Activated CD4-positive, CD25-positive, alpha-beta regulatory T cell treated with anti-CD3 and anti-CD28 coated beads, Interleukin-2, amount 50 U/mL, for 24 hours (primary cell): ENCODE data around the gene GGTLC2.
"Not testable (repeated sequence)": the region's sequence is repeated elsewhere in the genome, so short reads cannot be mapped to it uniquely, and the experiment has no call there.

Experiments used
- ATAC-seq, 2 donors: fragments of 150-1000 bp; cut with Tn5 transposase; one replicate each; pipeline ENCODE4 v1.10.0; 2021; ENCODE audit warnings: mild to moderate bottlenecking in 1 of 2, moderate library complexity in 1 of 2

Gene GGTLC2

DNA sequence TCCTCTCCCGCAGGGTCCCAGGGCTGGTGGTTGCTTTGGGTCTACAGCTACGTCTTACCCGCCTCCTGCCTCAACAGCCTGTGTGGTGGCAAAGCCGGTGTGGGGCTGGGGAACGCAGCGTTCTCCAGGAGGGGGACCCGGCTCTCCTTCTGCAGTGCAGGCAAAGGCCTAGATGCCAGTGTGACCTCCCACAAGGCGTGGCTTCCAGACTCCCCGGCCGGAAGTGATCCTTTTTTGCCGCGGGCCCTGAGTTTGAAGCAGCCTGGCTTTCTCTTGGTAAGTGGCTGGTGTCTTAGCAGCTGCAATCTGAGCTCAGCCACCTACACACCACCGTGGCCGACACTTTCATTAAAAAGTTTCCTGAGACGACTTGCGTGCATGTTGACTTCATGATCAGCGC is 6.1 kb upstream of the GGTLC2 start:
- not testable (repeated sequence) for ATAC-seq

DNA sequence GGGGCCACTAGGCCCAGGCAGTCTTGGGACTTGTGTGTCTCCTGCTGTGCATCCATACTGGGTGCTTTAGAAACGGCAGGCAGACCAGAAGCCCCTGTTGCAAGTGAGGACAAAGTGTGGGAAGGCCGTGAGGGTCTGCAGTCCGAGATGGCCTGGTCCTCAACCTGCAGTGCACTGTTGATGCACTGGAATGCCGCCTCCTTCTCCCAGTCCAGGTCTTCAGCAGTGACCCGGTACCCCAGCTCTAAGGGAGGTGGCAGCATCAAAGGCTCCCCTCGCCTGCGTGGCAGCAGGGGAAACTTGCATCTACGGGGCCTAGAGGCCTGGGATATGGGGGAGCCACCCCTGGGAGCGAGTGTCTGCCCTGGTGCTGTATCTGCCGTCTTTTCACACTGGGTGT is 2.2 kb upstream of the GGTLC2 start:
- ATAC-seq: not testable (repeated sequence)

DNA sequence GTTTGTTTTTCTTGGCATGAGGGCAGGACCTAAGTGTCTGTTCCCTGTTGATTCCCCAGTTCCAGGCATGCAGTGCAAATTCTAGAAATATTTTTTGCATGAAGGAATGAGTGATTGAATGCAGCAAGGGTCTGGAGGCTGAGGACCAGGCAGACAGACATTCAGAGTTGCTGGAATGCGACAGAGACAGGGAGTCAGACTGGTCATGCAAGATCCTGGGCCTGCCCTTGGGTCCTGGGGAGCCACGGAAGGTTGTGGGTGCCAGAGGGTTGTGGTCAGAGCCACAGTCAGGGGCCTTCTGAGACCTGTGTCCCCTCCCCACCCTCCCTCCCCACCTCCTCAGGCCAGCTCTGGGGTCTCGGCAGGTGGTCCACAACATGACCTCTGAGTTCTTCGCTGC is 1.6 kb downstream of the GGTLC2 start:
- not testable (repeated sequence) for ATAC-seq

DNA sequence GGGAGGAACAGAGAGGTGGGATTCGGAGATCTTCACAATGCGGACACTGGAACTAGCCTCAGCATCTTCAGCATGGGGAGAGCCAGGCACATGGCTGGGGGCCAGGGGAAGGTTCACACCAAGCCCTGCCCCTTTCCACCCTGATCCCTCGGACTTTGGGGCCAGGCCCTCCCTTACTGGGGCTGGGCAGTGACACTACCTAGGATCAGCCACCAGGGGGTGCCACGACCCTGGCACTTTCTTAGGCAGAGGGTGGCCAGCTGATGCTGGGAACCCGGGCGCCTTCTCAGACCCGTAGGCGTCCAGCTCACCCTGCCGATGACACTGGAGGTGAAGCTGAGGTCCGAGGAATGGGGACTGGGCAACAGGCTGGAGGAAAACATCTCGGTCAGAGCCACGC is 3.5 kb downstream of the GGTLC2 start:
- ATAC-seq: not testable (repeated sequence)

DNA sequence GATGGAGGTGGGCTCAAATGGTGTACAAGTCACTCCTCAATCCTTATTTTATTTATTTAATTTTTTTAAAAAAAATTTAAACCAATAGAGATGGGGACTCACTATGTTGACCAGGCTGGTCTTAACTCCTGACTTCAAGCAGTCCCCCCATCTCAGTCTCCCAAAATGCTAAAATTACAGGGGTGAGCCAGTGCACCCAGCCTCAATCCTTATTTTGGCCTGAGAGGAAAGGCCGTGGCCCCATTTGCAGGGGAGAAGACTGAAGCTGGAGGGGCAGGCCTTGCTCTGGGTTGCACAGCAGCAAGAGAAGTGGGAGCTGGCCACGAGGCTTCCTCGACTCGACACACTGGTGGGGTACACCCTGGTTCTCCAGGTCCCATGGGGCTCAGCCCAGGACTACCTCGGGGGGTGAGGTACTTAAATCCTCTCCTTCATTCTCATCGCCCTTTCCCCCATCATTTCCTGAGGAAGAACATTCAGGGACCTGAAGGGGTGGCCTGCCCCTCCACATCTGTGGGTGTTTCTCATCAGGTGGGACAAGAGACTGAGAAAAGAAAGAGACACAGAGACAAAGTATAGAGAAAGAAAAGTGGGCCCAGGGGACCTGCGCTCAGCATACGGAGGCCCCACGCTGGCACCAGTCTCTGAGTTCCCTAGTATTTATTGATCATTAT is 4.6 kb downstream of the GGTLC2 start:
- ATAC-seq: not testable (repeated sequence)

DNA sequence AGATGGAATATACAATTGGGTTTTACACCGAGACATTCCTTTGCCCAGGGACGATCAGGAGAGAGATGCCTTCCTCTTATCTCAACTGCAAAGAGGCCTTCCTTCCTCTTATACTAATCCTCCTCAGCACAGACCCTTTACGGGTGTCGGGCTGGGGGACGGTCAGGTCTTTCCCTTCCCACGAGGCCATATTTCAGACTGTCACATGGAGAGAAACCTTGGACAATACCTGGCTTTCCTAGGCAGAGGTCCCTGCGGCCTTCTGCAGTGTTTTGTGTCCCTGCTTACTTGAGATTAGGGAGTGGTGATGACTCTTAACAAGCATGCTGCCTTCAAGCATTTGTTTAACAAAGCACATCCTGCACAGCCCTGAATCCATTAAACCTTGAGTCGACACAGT is 5.3 kb downstream of the GGTLC2 start:
- ATAC-seq: not testable (repeated sequence)

DNA sequence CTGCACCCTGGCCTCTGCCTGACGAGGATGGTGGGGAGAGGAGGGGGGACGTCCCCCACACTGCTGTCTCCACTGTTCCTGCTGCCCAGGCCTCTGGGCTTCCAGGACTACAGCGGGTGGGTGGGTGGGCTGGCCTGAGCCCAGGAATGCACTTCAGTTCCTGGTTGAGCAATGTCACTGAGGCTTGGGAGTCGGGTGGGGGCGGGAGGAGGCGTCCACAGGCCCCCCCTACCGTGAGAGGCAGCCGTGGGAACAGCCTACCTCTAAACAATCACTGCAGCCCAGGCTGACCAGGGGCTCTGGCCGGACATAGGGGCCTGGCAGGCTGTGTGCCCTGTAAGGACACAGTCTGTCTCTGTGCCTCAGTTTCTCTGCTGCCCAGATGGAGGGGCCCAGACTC is 6.0 kb downstream of the GGTLC2 start:
- ATAC-seq: not testable (repeated sequence)

DNA sequence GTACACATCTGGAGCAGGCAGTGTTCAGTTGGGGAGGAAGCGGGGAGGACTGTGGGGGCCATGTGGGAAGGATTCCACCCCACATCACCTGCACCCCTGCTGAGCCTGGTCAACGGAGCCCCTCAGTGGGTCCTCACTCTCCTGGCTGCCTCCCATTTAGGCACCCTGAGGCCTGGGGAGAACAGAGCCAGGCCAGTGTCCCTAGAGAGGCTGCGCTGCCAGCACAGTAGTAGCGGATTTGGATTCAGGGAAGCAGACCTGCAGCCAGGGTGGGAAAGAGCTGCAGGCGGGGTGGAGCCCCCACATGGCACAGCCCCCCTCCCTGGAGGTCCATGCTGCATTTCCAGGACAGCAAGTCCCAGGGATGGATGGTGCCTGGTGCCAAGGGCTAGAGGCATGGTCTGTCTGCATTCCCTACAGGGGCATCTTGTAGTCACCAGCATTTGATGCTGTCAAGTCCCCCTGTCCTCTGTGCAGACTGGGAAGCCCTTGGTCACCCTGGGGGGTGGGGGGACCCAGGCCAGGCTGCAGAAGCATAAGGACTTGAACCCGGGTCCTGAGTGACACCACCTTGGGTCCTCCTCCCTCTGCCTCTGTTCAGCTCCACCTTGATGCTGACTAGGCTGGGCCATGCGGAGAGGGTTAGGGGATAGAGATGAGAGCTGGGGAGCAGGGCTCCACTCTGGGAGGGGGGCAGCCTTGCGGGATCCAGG is 6.5 kb downstream of the GGTLC2 start:
- ATAC-seq: not testable (repeated sequence)

DNA sequence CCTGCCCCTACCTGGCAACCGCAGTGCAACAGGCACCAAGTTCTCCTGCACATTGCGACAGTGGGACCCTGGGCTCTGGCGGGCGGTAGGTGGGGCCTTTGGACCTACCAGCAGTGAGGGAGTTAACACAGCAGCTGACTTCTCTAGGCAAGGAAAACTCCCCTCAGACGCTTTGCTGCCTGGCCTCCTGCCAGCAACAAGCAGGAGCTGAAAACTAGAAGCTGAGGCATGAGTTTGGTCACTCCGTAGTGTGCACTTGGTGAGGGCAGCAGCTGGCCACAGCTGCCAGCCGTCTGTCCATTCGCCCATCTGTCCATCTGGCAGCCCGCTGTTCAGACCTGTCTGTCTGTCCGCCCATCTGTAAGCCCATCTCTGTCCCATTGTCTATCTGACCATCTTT is 7.2 kb downstream of the GGTLC2 start:
- ATAC-seq: not testable (repeated sequence)

DNA sequence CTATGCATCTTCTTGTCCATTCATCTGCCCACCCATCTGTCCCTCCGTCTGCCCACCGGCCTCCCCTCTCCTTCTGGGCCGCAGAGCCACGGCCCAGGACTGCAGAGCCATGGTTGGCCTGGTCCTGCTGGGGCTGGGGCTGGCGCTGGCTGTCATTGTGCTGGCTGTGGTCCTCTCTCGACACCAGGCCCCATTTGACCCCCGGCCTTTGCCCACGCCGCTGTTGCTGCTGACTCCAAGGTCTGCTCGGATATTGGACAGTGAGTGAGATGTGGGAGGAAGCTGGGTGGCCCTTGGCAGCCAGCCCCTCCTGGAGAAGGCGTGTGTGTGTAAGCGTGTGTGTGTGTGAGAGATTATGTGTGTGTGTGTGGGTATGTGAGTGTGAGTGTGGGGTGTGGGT is 7.7 kb downstream of the GGTLC2 start:
- ATAC-seq: not testable (repeated sequence)

DNA sequence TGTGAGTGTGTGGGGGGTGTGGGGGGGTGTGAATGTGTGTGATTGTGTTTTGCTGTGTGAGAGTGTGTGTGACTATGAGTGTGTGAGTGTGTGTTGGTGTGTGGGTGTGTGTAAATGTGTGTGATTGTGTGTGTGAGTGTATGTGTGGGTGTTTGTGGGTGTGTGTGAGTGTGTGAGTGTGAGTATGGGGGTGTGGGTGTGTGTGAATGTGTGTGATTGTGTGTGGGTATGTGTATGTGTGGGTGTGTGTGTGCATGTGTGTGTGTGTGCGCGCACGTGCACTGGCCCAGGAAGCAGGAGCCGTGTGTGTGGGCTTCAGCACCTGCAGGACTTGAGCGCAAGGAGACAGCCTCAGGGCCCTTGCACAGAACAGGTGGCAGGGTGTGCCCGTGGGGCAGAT is 8.2 kb downstream of the GGTLC2 start:
- not testable (repeated sequence) for ATAC-seq

DNA sequence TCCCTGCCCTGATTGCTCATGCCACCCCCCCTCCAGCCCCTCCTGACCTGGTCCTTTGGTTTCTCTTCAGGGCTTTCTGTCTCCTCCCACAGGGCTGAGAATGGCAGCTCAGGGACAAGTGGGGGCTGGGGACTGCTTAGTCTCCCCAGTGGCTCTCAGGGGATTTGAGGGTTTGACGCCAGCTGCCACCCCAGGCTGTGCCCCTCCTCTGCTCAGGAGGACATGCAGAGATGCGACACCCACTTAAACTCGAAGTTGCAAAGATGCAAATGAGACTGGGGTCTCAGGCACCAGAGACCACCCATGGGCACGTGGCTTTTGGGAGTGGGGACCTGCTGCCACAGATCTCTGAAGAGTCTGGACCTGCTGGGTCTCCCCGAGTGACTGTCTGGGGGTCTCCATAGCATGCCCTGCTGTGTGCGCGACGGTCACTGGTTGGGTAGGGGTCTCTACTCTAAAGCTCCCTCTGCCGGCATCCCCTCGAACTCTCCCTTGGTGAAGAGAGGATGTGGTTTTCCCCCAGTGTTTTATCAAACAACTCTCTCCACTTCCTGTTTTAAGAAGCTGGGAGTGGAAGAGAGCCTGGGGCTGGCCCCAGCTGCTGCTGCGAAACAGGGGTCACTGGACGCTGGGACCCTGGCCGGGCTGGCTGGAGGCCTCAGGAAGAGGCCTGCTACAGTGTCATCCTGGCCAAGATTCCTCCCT is 9.4 kb downstream of the GGTLC2 start:
- ATAC-seq: not testable (repeated sequence)

DNA sequence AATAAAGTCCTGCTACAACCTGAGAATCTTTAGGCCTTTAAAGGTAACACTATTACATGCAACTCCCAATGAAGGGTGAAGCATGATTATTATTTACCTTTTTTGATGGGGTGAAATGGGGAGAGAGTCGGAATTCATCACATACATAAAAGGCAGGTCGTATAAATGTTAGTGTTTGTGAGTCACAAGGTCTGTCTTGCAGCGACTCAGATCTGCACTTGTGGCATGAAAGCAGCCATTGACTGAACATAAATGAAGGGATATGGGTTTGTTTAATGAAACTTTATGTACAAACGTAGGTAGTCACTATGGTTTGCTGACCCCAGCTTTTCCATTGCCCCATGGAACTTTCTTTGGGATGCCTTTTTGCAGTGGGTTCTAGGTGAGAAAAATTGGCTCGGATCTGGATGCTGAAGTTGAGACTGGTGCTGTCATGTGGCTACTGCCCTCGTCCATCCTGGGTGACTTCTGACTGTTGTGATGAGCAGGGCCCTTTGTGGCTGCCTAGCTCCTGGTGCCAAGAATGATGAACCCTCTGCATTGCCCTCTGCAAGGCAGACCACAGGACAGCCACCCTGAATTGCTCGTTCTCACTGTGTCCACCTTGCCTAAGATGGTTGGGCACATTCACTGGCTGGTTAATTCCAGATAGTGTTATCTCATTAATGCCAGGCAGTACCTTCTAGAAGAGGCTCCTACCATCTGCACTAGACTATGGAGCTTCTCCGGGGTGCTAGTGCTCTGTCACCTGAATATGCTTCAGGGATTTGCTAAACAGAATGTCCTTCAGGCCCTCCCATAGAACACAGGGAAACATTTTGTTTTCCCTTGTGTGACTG is 11.3 kb downstream of the GGTLC2 start:
- no peak for ATAC-seq

DNA sequence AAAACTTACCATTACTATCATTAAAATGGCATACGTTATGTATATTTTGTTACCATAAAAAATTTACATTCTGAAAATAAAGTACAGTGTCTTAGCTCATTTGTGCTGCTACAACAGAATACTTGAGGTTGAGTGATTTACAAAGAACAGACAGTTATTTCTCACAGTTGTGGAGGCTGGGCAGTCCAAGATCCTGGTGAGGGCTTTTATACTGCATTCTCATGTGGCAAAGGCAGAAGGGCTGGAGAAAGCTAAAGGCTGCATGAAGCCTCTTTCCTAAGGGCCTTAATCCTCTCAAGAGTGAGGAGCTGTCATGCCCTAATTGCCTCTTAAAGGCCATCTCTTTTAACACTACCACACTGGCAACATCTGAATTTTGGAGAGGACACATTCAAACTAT is 13.3 kb downstream of the GGTLC2 start:
- no peak for ATAC-seq

DNA sequence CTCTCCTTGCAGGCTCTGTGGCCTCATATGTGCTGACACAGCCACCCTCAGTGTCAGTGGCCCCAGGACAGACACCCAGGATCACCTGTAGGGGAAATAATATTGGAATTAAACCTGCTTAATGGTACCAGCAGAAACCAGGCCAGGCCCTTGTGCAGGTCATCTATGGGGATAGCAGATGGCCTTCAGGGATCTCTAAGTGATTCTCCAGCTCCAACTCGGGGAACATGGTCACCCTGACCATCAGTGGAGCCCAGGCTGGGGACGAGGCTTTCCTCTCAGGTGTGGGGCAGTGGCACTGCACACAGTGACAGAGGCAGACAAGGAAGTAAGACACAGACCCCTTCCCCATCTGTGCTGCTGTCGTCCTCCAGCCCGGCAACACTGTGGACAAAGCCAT is 16.9 kb downstream of the GGTLC2 start:
- no peak for ATAC-seq

DNA sequence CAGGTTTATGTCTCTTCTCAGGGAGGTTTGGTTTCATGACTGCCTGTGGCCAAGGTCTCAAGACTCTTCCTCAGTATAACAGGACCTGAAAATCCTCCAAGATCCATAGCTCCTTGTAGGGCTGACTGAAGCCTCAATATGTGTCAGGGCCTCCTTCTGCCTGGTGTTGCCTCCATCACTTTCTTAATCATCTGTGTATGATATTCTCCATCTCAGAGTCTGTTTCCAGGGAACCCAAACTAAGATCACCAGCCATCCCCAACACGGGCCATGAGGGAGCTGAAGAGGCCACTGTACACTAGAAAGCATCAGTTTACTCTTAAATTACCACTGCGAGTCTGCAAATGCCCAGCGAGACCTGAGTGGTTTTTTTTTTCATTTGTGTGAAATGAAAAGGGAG is 17.7 kb downstream of the GGTLC2 start:
- no peak for ATAC-seq

DNA sequence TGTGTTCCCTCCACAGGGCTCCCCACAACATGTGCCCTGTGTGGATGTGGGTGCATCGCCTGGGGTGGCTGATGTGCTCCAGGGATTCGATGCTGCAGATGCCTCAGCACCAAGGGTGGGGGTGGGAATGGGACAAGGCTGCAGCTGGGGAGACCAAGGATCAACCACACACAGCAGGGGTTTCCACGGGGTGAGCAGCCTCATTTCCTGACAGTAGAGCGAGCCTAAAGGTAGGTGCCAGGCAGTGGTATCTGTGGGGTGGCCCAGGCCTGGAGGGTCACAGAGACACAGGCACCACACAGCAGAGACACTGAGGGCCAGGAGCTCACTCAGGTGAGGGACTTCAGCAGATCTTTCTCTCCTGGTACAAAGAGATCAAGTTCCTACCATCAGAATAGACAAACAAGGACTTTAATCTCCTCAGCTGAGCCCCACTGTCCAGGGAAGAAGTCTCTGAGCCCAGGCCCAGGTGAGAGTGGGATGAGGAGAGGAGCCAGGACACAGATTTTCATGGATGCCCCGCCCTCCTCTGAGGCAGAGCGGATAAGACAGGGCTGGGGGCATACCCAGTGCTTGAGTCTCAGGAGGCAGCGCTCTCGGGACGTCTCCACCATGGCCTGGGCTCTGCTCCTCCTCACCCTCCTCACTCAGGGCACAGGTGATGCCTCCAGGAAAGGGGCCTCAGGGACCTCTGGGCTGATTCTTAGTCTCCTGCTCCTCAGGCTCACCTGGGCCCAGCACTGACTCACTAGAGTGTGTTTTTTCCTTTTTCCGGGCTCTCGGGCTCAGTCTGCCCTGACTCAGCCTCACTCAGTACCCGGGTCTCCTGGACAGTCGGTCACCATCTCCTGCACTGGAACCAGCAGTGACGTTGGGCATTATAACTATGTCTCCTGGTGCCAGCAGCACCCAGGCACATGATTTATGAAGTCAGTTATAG is 19.7 kb downstream of the GGTLC2 start:
- no peak for ATAC-seq

DNA sequence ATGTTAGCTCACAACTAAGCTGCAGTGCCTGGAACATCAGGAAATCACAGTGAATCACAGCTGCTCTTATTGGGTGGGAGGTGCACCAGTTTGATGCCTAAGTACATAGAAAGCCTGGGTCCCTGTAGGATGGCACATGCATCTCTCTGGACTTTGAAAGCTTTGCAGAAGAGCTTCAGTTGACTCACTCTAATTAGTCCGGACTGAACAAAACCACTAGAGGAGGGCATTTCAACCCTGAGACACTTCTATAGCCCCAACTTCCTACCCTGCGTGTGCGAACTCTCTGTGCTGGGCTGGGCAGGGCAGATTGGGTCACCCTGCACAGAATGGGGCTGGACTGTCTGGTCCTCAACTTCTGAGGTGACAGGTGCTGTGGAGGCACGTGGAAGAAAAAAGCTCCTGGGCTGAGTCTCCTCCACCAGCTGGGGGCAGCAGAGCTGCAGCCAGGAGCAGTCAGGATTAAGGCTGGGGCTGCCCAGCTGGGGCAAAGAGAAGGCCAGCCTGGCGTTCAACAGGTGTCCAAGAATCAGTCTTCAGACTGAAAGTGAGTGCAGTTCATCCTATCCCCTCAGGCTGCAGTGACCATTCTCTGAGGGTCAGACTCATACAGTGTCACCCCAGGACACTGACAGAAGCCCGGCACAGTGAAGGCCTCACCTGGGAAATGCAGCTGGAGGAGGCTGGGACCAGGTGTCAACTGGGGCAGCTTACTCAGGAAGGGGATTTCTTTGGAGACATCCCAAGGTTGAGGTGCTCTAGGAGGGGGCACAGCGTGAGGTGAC is 22.1 kb downstream of the GGTLC2 start:
- ATAC-seq: no peak

DNA sequence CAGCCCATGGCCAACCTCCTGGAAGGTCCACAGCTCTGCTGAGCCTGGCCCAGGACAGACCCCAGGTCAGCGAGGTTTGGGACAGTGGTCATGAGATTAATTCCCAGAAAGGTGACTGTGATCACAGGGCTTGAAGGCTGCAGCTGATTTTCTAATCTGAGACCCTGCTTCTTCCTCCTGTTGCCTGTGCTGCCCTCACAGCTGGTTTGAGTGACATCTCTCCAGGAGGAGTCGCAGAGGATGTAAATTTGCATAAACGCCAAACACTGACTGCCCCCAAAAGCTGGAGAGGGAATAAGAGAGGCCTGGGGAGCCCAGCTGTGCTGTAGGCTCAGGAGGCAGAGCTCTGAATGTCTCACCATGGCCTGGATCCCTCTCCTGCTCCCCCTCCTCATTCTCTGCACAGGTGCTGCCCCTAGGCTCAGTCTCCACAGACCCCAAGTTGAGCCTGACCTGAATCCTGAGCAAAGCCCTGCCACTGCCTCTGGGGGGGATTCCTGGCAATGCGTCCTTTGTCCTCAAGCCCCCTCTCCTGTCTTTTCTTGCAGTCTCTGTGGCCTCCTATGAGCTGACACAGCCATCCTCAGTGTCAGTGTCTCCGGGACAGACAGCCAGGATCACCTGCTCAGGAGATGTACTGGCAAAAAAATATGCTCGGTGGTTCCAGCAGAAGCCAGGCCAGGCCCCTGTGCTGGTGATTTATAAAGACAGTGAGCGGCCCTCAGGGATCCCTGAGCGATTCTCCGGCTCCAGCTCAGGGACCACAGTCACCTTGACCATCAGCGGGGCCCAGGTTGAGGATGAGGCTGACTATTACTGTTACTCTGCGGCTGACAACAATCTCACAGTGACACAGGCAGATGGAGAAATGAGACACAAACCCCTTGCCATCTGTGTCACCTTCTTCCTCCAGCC is 23.8 kb downstream of the GGTLC2 start:
- no peak for ATAC-seq

DNA sequence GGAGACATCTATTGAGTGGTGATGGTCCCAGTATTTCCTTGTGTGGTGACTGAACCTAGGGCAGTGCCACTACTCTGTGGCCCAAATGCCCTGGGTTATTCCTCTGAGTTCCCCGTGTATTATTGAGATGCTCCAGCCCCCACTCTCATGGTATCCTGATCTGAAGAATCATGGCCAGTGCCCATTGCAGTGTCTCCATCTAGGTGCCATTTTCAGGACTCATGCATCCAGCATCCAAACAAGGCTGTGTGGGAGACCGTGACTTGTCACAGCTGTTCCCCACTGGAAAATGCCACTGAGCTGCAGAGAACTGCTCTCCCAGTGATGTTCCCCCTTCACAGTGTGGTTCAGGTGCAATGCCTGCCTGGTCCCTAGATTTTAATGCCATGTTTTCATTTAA is 24.7 kb downstream of the GGTLC2 start:
- no peak for ATAC-seq
